GM12874 (cell line): Measurements from ENCODE around the gene MYO16.

ENCODE experiments used
- TF ChIP-seq, protein P1 (sequence below): IDR thresholded peaks from 2 replicates; pipeline ENCODE4 v1.5.1; 2011; ENCODE audit warnings: low read depth, mild to moderate bottlenecking, control low read depth, low read length, moderate library complexity; ENCODE audit not compliant: insufficient read depth

Gene MYO16

DNA sequence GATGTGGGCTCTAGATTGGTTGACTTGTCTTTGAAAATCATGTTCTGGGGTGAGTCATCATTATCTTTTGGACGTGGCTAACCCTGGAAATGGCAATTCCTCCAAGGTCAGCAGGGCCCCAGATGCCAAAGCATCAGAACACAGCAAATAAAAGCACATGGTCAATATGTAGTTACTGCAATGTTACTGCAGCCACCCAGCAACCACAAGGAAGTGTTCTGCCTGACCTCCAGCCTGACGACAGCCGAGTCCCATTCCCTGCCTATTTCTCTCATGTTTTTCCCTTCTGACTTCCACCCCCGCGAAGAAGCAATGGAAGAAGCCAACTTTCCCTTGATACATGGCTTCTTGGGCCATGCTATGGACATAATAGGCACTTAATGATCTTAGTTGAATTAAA is 579.1 kb downstream of the MYO16 start:
- TF ChIP-seq, protein P1, sequence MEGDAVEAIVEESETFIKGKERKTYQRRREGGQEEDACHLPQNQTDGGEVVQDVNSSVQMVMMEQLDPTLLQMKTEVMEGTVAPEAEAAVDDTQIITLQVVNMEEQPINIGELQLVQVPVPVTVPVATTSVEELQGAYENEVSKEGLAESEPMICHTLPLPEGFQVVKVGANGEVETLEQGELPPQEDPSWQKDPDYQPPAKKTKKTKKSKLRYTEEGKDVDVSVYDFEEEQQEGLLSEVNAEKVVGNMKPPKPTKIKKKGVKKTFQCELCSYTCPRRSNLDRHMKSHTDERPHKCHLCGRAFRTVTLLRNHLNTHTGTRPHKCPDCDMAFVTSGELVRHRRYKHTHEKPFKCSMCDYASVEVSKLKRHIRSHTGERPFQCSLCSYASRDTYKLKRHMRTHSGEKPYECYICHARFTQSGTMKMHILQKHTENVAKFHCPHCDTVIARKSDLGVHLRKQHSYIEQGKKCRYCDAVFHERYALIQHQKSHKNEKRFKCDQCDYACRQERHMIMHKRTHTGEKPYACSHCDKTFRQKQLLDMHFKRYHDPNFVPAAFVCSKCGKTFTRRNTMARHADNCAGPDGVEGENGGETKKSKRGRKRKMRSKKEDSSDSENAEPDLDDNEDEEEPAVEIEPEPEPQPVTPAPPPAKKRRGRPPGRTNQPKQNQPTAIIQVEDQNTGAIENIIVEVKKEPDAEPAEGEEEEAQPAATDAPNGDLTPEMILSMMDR = no peak

DNA sequence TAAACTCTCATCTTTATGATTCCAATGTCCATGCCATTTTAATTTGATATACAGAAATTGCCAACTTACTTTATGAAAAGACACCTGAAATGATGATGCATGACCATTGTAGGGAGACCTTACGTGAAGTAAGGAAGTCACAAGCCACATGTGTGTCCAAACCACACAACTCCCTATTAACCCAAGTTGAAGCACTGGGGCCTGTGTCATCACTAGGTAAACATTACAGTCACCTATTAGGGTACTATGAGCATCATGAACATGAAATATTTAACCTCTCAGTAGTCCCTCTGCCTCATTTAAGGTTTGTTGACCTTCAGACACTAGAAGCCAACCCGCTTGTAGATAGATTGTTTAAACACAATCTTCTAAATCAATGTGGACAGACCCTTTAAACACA is 580.1 kb downstream of the MYO16 start:
- TF ChIP-seq, protein P1 = no peak

DNA sequence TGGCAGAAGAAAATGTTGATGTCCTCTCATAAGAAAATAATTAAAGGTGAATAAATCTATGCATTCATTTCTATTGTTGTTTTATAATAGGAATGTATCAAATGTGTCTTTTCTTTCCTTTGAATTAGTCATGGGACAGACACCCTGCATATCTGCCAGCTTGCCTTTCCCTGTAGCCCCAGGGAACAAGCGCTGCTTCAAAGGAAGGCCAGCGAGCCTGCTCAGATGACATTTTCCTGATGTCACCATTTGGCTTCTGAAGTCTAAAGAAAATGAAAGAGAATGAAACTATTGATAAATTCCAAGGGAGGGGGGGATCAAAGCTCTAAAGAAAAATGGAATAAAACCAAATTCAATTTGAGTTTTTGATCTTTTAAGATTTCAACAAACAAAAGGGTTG is 582.2 kb downstream of the MYO16 start:
- TF ChIP-seq, protein P1 = no peak

GRCh38 chr13:109212650-109213049 is 583.2 kb downstream of the MYO16 start:
- TF ChIP-seq, protein P1 = no peak

GRCh38 chr13:109213714-109214113 is 584.3 kb downstream of the MYO16 start:
- TF ChIP-seq, protein P1 = no peak

GRCh38 chr13:109214393-109214792 is 585.0 kb downstream of the MYO16 start:
- TF ChIP-seq, protein P1 = no peak

DNA sequence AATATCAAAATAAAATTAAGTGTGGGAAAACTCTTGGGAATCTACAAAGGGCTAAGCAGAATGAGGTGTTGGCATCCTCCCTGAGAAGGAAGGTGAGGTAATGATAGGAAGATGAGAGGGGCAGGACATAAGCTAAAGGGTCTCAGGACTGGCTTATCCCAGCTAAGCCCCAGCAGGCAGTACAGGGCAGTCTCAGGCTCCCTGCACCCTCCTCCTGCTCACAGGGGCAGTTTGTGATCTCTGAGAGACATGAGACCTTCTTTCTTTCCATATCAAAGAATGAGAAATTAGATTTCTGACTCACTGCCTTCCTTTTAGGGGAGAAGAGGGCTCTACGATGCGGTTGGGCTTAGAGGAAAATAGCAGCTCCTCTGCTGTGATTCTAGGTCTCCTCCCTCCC is 586.0 kb downstream of the MYO16 start:
- TF ChIP-seq, protein P1 = no peak

DNA sequence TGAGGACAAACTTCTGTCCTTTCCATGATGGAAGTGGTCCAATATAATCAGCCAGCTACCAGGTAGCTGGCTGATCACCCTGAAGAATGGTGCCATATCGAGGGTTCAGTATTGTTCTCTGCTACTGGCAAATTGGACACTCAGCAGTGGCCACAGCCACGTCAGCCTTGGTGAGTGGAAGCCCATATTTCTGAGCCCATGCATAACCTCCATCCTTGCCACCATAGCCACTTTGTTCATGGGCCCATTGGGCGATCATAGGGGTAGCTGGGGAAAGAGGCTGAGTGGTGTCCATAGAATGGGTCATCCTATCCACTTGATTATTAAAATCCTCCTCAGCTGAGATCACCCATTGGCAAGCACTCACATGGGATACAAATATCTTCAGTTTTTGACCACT is 591.2 kb downstream of the MYO16 start:
- TF ChIP-seq, protein P1 = no peak
